GM18861 (cell line): ENCODE results near the gene STXBP6.

Experiments
- ATAC-seq: cut with Tn5 transposase; IDR thresholded peaks from one replicate; pipeline ENCODE4 v1.9.1; 2021; ENCODE audit not compliant: unreplicated experiment

STXBP6 gene

GRCh38 chr14:24863968-24864684 is 185.8 kb downstream of the STXBP6 start:
- ATAC-seq: no peak

- ATAC-seq: no peak
Observed at GRCh38 chr14:24861083-24861630, 188.8 kb downstream of the STXBP6 start.

- ATAC-seq: no peak
Observed at GRCh38 chr14:24859559-24859958, 190.4 kb downstream of the STXBP6 start.

- no peak for ATAC-seq
Observed at GRCh38 chr14:24858684-24859083, 191.3 kb downstream of the STXBP6 start.

GRCh38 chr14:24858052-24858451 is 191.9 kb downstream of the STXBP6 start:
- ATAC-seq: no peak

GRCh38 chr14:24857277-24857676 is 192.7 kb downstream of the STXBP6 start:
- no peak for ATAC-seq

- no peak for ATAC-seq
Observed at GRCh38 chr14:24853446-24853845, 196.5 kb downstream of the STXBP6 start.

- ATAC-seq: no peak
Observed at GRCh38 chr14:24852312-24853060, 197.5 kb downstream of the STXBP6 start.

- no peak for ATAC-seq
Observed at GRCh38 chr14:24851837-24852236, 198.1 kb downstream of the STXBP6 start.

GRCh38 chr14:24851406-24851805 is 198.5 kb downstream of the STXBP6 start:
- ATAC-seq: no peak

- ATAC-seq: no peak
Observed at GRCh38 chr14:24850072-24850471, 199.9 kb downstream of the STXBP6 start.

GRCh38 chr14:24849471-24849870 is 200.5 kb downstream of the STXBP6 start:
- ATAC-seq: no peak

- no peak for ATAC-seq
Observed at GRCh38 chr14:24848102-24848790, 201.7 kb downstream of the STXBP6 start.

GRCh38 chr14:24847568-24848095 is 202.3 kb downstream of the STXBP6 start:
- ATAC-seq: no peak

GRCh38 chr14:24846261-24846660 is 203.7 kb downstream of the STXBP6 start:
- ATAC-seq: no peak

- no peak for ATAC-seq
Observed at GRCh38 chr14:24845851-24846250, 204.1 kb downstream of the STXBP6 start.

- no peak for ATAC-seq
Observed at GRCh38 chr14:24844011-24844410, 205.9 kb downstream of the STXBP6 start.

- ATAC-seq: peak; percentile 97
Observed at GRCh38 chr14:24843494-24843893, 206.5 kb downstream of the STXBP6 start.

GRCh38 chr14:24840204-24840893 is 209.6 kb downstream of the STXBP6 start:
- ATAC-seq: no peak

GRCh38 chr14:24839617-24840203 is 210.2 kb downstream of the STXBP6 start:
- ATAC-seq: no peak
